ENCODE data around the gene ACTG1. TPM values are rescaled to one million over a fixed set of nuclear protein-coding genes. Genes with fewer than 3 reads are reported as not detected.

The ACTG1 gene
- polyA plus RNA-seq, 1 of the 3 experiments (the other 2 are of a cell fraction) = 7,871 TPM

DNA sequence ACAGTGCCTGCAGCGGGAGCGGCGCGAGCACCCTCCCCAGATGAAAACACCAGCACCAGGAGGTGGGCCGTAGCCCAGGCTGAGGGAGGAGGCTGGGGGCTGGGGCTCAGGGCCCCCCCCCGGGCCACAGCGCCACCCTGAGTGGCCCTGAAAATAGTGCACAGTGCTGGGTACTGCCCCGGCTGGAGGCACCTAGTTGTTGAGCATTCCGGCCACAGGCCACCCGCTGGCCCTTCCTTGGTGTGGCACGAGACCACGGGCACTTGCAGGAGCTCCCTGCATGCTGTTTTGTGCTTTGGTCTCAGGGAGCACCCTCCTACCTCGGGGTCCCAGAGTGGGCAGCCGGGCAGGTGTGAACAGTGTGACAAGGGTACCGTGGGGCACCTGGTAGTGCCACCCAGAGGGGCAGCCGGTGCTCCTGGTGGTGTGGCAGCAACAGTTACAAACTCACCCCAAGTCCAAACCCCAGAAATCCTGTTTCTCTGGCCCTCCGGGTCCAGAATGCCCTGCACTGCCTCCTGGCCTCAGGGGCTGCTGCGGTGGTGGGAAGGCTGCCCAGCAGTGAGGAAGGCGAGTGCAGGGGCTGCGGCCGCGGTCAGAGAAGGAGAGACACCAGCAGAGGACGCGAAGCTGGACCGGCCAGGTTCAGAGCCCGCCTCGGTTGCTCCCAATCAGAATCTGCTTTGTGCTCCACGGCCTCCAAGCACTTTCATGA is 27.5 kb upstream of the ACTG1 start:
- peaks cover 9% of the 10 kb centered on the region; the same call in 1 of the 2 replicates for H4K20me1 ChIP-seq (ENCODE audit: insufficient read depth)
- H3K4me1 ChIP-seq (ENCODE audit: control insufficient read depth in 1 of 2, insufficient read depth in 2 of 2, low read depth in 1 of 2, low read length in 1 of 2) = peaks cover 0 to 19% of the 10 kb centered on the region in 2 experiments; a peak in 1 of 4 replicates
- H3K27ac ChIP-seq (ENCODE audit: low read depth in 2 of 2, low read length in 1 of 2) = no peak overlapping the region
- ChIA-PET CTCF (no interaction called here), POLR2A (interaction anchor here (0.6 kb wide), 1 partner anchor 97 kb away, joined by 3 read pairs; the partner anchor contains the start of gene NPLOC4)
- H3K9ac ChIP-seq = no peak overlapping the region
- no peak for DNase-seq
- no peak overlapping the region for H2AFZ ChIP-seq (ENCODE audit: low read depth)
- peaks cover 11% of the 10 kb centered on the region for H3F3A ChIP-seq (replicated peaks; ENCODE audit: insufficient read depth)
- H3K79me2 ChIP-seq (ENCODE audit: insufficient read depth) = no peaks in the 10 kb centered on the region
- H3K9me2 ChIP-seq = no peaks in the 10 kb centered on the region
- peaks cover 16 to 44% of the 10 kb centered on the region in 2 experiments for H3K36me3 ChIP-seq (replicated peaks in 1 of 2; ENCODE audit: control insufficient read depth in 1 of 2, insufficient read depth in 2 of 2, low read length in 1 of 2)
- H3K4me2 ChIP-seq = no peak overlapping the region
- H3K4me3 ChIP-seq (ENCODE audit: low read depth in 2 of 2, low read length in 1 of 2) = no peak overlapping the region
- H3K9me3 ChIP-seq = no peaks in the 10 kb centered on the region
- TF ChIP-seq YY1 (IDR thresholded peaks at IDR 0.05; ENCODE audit: low read depth) (no peak), EZH2phosphoT487 (IDR thresholded peaks at IDR 0.05; ENCODE audit: borderline replicate concordance, low read depth) (no peak), JUND (IDR thresholded peaks at IDR 0.05) (no peak), POLR2AphosphoS5 (IDR thresholded peaks at IDR 0.05; ENCODE audit: low read depth, low read length) (no peak), SIN3A (IDR thresholded peaks at IDR 0.05; ENCODE audit: borderline replicate concordance, low read depth, low read length) (no peak), FOXJ3 (CRISPR knock-in tag; IDR thresholded peaks at IDR 0.05) (no peak), SMC3 (IDR thresholded peaks at IDR 0.05; ENCODE audit: low read depth, low read length) (no peak), NRF1 (IDR thresholded peaks at IDR 0.05; ENCODE audit: low read depth, low read length) (no peak), TEAD4 (IDR thresholded peaks at IDR 0.05; ENCODE audit: borderline replicate concordance, insufficient read depth) (no peak), FOSL2 (IDR thresholded peaks at IDR 0.05; ENCODE audit: borderline replicate concordance, low read depth) (no peak), TAF1 (IDR thresholded peaks at IDR 0.05; ENCODE audit: borderline replicate concordance, low read depth, low read length) (no peak)
- TF ChIP-seq, protein P1, sequence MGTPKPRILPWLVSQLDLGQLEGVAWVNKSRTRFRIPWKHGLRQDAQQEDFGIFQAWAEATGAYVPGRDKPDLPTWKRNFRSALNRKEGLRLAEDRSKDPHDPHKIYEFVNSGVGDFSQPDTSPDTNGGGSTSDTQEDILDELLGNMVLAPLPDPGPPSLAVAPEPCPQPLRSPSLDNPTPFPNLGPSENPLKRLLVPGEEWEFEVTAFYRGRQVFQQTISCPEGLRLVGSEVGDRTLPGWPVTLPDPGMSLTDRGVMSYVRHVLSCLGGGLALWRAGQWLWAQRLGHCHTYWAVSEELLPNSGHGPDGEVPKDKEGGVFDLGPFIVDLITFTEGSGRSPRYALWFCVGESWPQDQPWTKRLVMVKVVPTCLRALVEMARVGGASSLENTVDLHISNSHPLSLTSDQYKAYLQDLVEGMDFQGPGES (IDR thresholded peaks at IDR 0.05; ENCODE audit: low read depth, low read length) = no peak
- TF ChIP-seq, protein P2, sequence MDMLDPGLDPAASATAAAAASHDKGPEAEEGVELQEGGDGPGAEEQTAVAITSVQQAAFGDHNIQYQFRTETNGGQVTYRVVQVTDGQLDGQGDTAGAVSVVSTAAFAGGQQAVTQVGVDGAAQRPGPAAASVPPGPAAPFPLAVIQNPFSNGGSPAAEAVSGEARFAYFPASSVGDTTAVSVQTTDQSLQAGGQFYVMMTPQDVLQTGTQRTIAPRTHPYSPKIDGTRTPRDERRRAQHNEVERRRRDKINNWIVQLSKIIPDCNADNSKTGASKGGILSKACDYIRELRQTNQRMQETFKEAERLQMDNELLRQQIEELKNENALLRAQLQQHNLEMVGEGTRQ (IDR thresholded peaks at IDR 0.05; ENCODE audit: borderline replicate concordance, low read depth, low read length) = no peak
- TF ChIP-seq, protein P3, sequence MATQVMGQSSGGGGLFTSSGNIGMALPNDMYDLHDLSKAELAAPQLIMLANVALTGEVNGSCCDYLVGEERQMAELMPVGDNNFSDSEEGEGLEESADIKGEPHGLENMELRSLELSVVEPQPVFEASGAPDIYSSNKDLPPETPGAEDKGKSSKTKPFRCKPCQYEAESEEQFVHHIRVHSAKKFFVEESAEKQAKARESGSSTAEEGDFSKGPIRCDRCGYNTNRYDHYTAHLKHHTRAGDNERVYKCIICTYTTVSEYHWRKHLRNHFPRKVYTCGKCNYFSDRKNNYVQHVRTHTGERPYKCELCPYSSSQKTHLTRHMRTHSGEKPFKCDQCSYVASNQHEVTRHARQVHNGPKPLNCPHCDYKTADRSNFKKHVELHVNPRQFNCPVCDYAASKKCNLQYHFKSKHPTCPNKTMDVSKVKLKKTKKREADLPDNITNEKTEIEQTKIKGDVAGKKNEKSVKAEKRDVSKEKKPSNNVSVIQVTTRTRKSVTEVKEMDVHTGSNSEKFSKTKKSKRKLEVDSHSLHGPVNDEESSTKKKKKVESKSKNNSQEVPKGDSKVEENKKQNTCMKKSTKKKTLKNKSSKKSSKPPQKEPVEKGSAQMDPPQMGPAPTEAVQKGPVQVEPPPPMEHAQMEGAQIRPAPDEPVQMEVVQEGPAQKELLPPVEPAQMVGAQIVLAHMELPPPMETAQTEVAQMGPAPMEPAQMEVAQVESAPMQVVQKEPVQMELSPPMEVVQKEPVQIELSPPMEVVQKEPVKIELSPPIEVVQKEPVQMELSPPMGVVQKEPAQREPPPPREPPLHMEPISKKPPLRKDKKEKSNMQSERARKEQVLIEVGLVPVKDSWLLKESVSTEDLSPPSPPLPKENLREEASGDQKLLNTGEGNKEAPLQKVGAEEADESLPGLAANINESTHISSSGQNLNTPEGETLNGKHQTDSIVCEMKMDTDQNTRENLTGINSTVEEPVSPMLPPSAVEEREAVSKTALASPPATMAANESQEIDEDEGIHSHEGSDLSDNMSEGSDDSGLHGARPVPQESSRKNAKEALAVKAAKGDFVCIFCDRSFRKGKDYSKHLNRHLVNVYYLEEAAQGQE (IDR thresholded peaks at IDR 0.05; ENCODE audit: low read depth, low read length) = no peak
- no peaks in the 10 kb centered on the region for H3K27me3 ChIP-seq (ENCODE audit: insufficient read depth)
- WGBS (ENCODE audit: low lambda C conversion rate) = 94% methylated on average over 25 of the region's 28 CpGs

All from SK-N-SH (cell line).